Mononuclear cell (primary cell): Measurements from ENCODE around the gene ALPK3. TPM values are rescaled to one million over a fixed set of nuclear protein-coding genes. Genes with fewer than 3 reads are reported as not detected.
"Not testable (repeated sequence)": the region's sequence is repeated elsewhere in the genome, so short reads cannot be mapped to it uniquely, and the experiment has no call there.

ENCODE experiments used
- H3K27me3 ChIP-seq: 2 replicates; pipeline ENCODE4 v1.6.0; 2011; ENCODE audit warnings: low read length, control low read depth; ENCODE audit not compliant: insufficient read depth
- H3K4me1 ChIP-seq: 2 replicates; pipeline ENCODE4 v1.5.1; 2011; ENCODE audit warnings: mild to moderate bottlenecking, low read length, control low read depth; ENCODE audit not compliant: insufficient read depth
- H3K4me3 ChIP-seq: 2 replicates; pipeline ENCODE4 v1.5.1; 2011; ENCODE audit warnings: mild to moderate bottlenecking, low read length, moderate library complexity
- H3K9me3 ChIP-seq: 2 replicates; pipeline ENCODE4 v1.5.1; 2011; ENCODE audit warnings: low read depth, mild to moderate bottlenecking, control low read depth, low read length
- total RNA-seq: library from RNA; depleted of rRNA; stranded (reverse); fragments of >200 nt; gene quantifications from one replicate; pipeline ENCODE4 v1.2.3, GENCODE V29; 2012

Gene ALPK3
- total RNA-seq, 1 donor: 0.10 TPM

DNA sequence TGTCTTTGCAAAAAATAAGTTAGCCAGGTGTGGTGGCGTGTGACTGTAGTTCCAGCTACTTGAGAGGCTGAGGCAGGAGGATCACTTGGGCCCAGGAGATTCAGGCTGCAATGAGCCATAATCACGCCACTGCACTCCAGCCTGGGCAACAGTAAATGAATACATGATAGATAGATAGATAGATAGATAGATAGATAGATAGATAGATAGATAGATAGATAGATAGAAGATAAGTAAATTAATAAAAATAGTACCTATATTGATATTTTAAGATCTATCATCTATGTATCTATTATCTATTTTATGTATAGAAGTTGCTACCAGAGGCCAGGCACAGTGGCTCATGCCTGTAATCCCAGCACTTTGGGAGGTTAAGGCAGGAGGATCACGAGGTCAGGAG lies 60.5 kb downstream of the ALPK3 start:
- not testable (repeated sequence) for H3K4me1 ChIP-seq, H3K27me3 ChIP-seq, H3K4me3 ChIP-seq, H3K9me3 ChIP-seq

DNA sequence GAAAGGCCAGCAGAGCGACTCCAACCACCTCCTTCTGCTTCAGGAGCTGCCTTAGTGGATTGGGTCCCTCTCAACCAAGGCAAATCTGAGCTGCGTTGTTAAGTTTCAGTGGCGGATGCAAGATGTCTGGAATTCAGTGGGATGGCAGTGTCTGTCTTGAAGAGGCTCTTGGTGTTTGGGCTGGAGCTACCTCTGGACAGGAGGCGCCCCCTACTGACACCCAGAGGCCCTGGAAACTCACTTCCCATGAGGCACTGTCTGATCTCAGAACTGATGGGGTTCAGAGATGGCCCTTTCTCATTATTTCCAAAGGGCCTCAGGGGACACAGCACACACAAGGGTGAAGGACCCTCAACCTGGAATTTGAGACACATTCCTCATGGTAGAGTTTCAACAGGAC lies 61.3 kb downstream of the ALPK3 start:
- Histone ChIP-seq H3K4me3 (no peak overlapping the region), H3K4me1 (no peaks in the 10 kb centered on the region), H3K9me3 (no peaks in the 10 kb centered on the region), H3K27me3 (no peaks in the 10 kb centered on the region)

DNA sequence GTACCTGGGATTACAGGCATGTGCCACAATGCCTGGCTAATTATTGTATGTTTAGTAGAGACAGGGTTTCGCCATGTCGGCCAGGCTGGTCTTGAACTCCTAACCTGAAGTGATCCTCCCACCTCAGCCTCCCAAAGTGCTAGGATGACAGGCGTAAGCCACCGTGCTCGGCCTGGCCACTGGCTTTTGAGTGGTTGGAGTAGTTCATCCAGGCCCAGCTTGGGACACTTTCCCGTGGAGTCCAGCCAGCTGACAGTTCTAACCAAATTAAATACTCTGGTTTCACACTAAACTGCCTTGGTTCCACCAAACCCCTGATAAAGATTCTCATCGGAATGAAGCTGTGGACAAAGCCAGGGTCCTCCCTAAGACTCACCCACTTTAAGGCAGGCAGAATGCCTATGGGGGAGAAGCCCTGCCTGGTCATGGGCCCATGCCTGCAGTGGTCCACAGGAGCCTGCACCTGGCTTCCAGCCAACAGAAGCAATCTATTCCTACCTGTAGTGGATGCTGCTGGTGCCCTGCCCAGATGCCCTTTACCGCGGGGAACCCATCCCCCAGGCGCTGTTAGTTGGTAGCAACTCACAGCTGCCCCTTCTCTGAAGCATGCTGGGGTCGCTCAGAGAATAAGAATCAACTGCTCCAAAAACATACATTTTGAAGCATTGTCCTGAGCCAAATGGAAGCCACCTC lies 62.1 kb downstream of the ALPK3 start:
- Histone ChIP-seq H3K27me3 (no peaks in the 10 kb centered on the region), H3K4me1 (no peaks in the 10 kb centered on the region), H3K4me3 (no peak overlapping the region), H3K9me3 (no peaks in the 10 kb centered on the region)

GRCh38 chr15:84880007-84880406 lies 62.9 kb downstream of the ALPK3 start:
- Histone ChIP-seq H3K4me1 (no peaks in the 10 kb centered on the region), H3K4me3 (no peak overlapping the region), H3K27me3 (no peaks in the 10 kb centered on the region), H3K9me3 (no peaks in the 10 kb centered on the region)

- Histone ChIP-seq H3K27me3 (no peaks in the 10 kb centered on the region), H3K4me3 (no peak overlapping the region), H3K9me3 (no peaks in the 10 kb centered on the region), H3K4me1 (no peaks in the 10 kb centered on the region)
Measured at GRCh38 chr15:84880822-84881519, 63.8 kb downstream of the ALPK3 start.

DNA sequence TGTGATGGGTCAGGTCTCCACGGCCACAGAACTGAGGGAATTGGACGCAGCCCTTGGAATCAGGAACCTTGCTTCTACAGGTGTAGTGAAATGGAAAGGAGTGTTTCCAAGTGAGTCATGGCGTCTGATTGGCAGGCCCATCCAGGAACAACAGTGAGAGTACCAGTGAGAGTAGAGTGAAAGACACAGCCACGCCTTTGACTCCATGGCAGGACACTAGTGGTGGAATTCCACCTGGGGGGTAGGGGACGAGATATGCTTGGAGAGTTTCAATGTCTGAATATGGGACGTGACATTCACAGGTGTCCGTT lies 64.3 kb downstream of the ALPK3 start:
- Histone ChIP-seq H3K4me1 (no peaks in the 10 kb centered on the region), H3K9me3 (no peaks in the 10 kb centered on the region), H3K4me3 (no peak overlapping the region), H3K27me3 (no peaks in the 10 kb centered on the region)

- H3K4me1 ChIP-seq: no peaks in the 10 kb centered on the region
Measured at GRCh38 chr15:84883466-84883865, 66.3 kb downstream of the ALPK3 start.

GRCh38 chr15:84883916-84884781 lies 67.0 kb downstream of the ALPK3 start, which contains the start of gene SLC28A1:
TSS of gene SLC28A1 (plus strand) at chr15:84884662. CDS start at chr15:84887761, 3,099 bp downstream.
- no peaks in the 10 kb centered on the region for H3K27me3 ChIP-seq
- no peaks in the 10 kb centered on the region for H3K4me1 ChIP-seq
- no peaks in the 10 kb centered on the region for H3K9me3 ChIP-seq
- H3K4me3 ChIP-seq: no peak within 1 kb of the TSS

More at GRCh38 chr15:84883466-84883865, 66.3 kb downstream of the ALPK3 start:
- Histone ChIP-seq H3K9me3 (no peaks in the 10 kb centered on the region), H3K27me3 (no peaks in the 10 kb centered on the region), H3K4me3 (no peak overlapping the region)

GRCh38 chr15:84885801-84886200 lies 68.6 kb downstream of the ALPK3 start:
- Histone ChIP-seq H3K4me3 (no peak overlapping the region), H3K4me1 (no peaks in the 10 kb centered on the region), H3K9me3 (no peaks in the 10 kb centered on the region), H3K27me3 (no peaks in the 10 kb centered on the region)

- H3K27me3 ChIP-seq: no peaks in the 10 kb centered on the region
- no peaks in the 10 kb centered on the region for H3K9me3 ChIP-seq
- no peak overlapping the region for H3K4me3 ChIP-seq
- no peaks in the 10 kb centered on the region for H3K4me1 ChIP-seq
Measured at GRCh38 chr15:84886211-84886983, 69.2 kb downstream of the ALPK3 start.

DNA sequence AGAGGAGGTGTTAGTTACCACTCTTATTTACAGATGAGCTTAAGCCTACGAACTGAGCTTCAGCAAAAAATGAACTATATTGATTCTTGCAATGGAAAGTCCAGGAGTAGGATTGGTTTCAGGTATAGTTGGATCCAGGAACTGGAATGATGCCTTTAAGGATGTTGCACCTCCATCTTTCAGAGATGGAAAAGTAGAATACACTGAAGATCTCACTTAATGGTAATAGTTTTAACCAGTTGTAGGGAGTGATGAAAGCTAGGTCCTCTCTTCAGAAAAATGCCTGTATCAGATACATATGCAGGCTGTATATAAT lies 69.8 kb downstream of the ALPK3 start:
- no peak overlapping the region for H3K4me3 ChIP-seq
- no peaks in the 10 kb centered on the region for H3K4me1 ChIP-seq
- no peaks in the 10 kb centered on the region for H3K27me3 ChIP-seq
- H3K9me3 ChIP-seq: no peaks in the 10 kb centered on the region

- H3K9me3 ChIP-seq: no peaks in the 10 kb centered on the region
Measured at GRCh38 chr15:84887938-84888337, 70.8 kb downstream of the ALPK3 start.

DNA sequence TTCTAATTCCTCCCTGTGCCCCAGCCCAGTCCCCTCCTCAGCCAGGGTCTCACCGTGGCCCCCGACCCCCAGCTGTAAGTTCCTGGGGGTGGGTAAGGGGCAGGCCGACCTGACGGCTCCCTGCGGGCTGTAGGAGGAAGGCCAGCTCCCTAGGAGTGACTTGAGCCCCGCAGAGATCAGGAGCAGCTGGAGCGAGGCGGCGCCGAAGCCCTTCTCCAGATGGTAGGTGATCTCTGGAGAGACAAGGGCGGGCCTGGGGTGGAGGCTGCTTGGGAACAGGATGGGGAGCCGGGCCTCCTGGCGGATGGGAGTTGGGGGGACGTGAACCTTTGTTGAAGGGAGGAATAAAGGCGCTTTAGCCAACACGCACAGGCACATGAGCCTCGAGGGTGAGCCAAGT lies 71.5 kb downstream of the ALPK3 start:
- H3K27me3 ChIP-seq: no peaks in the 10 kb centered on the region
- H3K4me1 ChIP-seq: no peaks in the 10 kb centered on the region
- no peaks in the 10 kb centered on the region for H3K9me3 ChIP-seq
- H3K4me3 ChIP-seq: no peak overlapping the region

More at GRCh38 chr15:84887938-84888337, 70.8 kb downstream of the ALPK3 start:
- H3K27me3 ChIP-seq: no peaks in the 10 kb centered on the region
- H3K4me3 ChIP-seq: no peak overlapping the region
- H3K4me1 ChIP-seq: no peaks in the 10 kb centered on the region

- H3K4me3 ChIP-seq: no peak overlapping the region
- no peaks in the 10 kb centered on the region for H3K4me1 ChIP-seq
- no peaks in the 10 kb centered on the region for H3K27me3 ChIP-seq
- H3K9me3 ChIP-seq: no peaks in the 10 kb centered on the region
Measured at GRCh38 chr15:84889313-84889990, 72.3 kb downstream of the ALPK3 start.
